Osteocyte (in vitro differentiated cells): ENCODE data around the gene VWA3B. TPM values are rescaled to one million over a fixed set of nuclear protein-coding genes. Genes with fewer than 3 reads are reported as not detected.
A peak's percentile ranks its signal among the peaks of the same experiment; 100 is the strongest.

Experiments
- DNase-seq: peaks from one replicate; pipeline ENCODE4 v3.0.0; 2021; ENCODE audit warnings: mixed read lengths; ENCODE audit not compliant: unreplicated experiment; ENCODE audit errors: extremely low spot score
- H3K27ac Mint-ChIP-seq: one replicate; pipeline ENCODE4 v1.8.0; 2021; ENCODE audit warnings: mild to moderate bottlenecking, mixed read lengths; ENCODE audit not compliant: unreplicated experiment
- H3K27me3 Mint-ChIP-seq: one replicate; pipeline ENCODE4 v1.8.0; 2021; ENCODE audit warnings: mixed read lengths; ENCODE audit not compliant: unreplicated experiment
- H3K36me3 Mint-ChIP-seq: one replicate; pipeline ENCODE4 v1.8.0; 2021; ENCODE audit warnings: mixed read lengths; ENCODE audit not compliant: unreplicated experiment
- H3K4me1 Mint-ChIP-seq: one replicate; pipeline ENCODE4 v1.8.0; 2021; ENCODE audit warnings: mixed read lengths; ENCODE audit not compliant: unreplicated experiment
- H3K4me3 Mint-ChIP-seq: one replicate; pipeline ENCODE4 v1.8.0; 2021; ENCODE audit warnings: mild to moderate bottlenecking, moderate library complexity, mixed read lengths; ENCODE audit not compliant: unreplicated experiment
- H3K9me3 Mint-ChIP-seq: one replicate; pipeline ENCODE4 v1.8.0; 2021; ENCODE audit warnings: mixed read lengths; ENCODE audit not compliant: unreplicated experiment
- CTCF ChIP-seq: fragments of 200-600 bp; sonication (generic); IDR thresholded peaks from 2 replicates; pipeline ENCODE4 v1.5.0; 2021; ENCODE audit warnings: antibody characterized with exemption, mild to moderate bottlenecking, moderate library complexity
- total RNA-seq: library from RNA; stranded (reverse); gene quantifications from 2 replicates; pipeline ENCODE4 v1.2.1, GENCODE V29; 2021

The VWA3B gene
- total RNA-seq, 1 donor from 2014 or later: not detected

- no peak for DNase-seq
- no peak for TF ChIP-seq CTCF
- Mint-ChIP-seq H3K9me3 (no peaks in the 10 kb centered on the region), H3K4me1 (peaks cover 4% of the 10 kb centered on the region), H3K4me3 (peak within 1 kb of the TSS; percentile 38), H3K36me3 (no peaks in the 10 kb centered on the region), H3K27me3 (peaks cover 81% of the 10 kb centered on the region), H3K27ac (no peak within 1 kb of the TSS)
Measured at GRCh38 chr2:98346311-98347236, 259.6 kb downstream of the VWA3B start, which contains the start of gene CNGA3. TSS of gene CNGA3 (plus strand) at chr2:98346456. CDS start at chr2:98369976, 23,520 bp downstream.

- H3K36me3 Mint-ChIP-seq: no peaks in the 10 kb centered on the region
- H3K4me3 Mint-ChIP-seq: no peak overlapping the region
- no peaks in the 10 kb centered on the region for H3K9me3 Mint-ChIP-seq
- peaks cover 4% of the 10 kb centered on the region for H3K4me1 Mint-ChIP-seq
- no peak overlapping the region for H3K27ac Mint-ChIP-seq
- no peak for DNase-seq
- H3K27me3 Mint-ChIP-seq: peaks cover 82% of the 10 kb centered on the region
- no peak for TF ChIP-seq CTCF
Measured at GRCh38 chr2:98347298-98348065, 260.5 kb downstream of the VWA3B start.

GRCh38 chr2:98348066-98348561, 261.1 kb downstream of the VWA3B start:
- H3K9me3 Mint-ChIP-seq: no peaks in the 10 kb centered on the region
- peaks cover 77% of the 10 kb centered on the region for H3K27me3 Mint-ChIP-seq
- no peak for TF ChIP-seq CTCF
- H3K4me1 Mint-ChIP-seq: peaks cover 4% of the 10 kb centered on the region
- no peak overlapping the region for H3K27ac Mint-ChIP-seq
- DNase-seq: no peak
- H3K4me3 Mint-ChIP-seq: no peak overlapping the region
- H3K36me3 Mint-ChIP-seq: no peaks in the 10 kb centered on the region

- H3K27me3 Mint-ChIP-seq: peaks cover 62% of the 10 kb centered on the region
- no peak overlapping the region for H3K27ac Mint-ChIP-seq
- H3K4me1 Mint-ChIP-seq: peaks cover 4% of the 10 kb centered on the region
- no peak overlapping the region for H3K4me3 Mint-ChIP-seq
- no peaks in the 10 kb centered on the region for H3K36me3 Mint-ChIP-seq
- no peaks in the 10 kb centered on the region for H3K9me3 Mint-ChIP-seq
- no peak for DNase-seq
- TF ChIP-seq CTCF: no peak
Measured at GRCh38 chr2:98350411-98350810, 263.4 kb downstream of the VWA3B start.

GRCh38 chr2:98355881-98356280, 268.9 kb downstream of the VWA3B start:
- Mint-ChIP-seq H3K4me3 (no peak overlapping the region), H3K27me3 (peaks cover 22% of the 10 kb centered on the region), H3K4me1 (no peaks in the 10 kb centered on the region), H3K9me3 (no peaks in the 10 kb centered on the region), H3K36me3 (no peaks in the 10 kb centered on the region), H3K27ac (no peak overlapping the region)
- DNase-seq: no peak
- no peak for TF ChIP-seq CTCF
